IMR-90 (cell line): ENCODE measurements around the gene NCCRP1.

Experiments
- CEBPB ChIP-seq: IDR thresholded peaks from 2 replicates; pipeline ENCODE4 v1.6.1; 2012; ENCODE audit warnings: low read depth, low read length, improper control_type of control experiment
- MAFK ChIP-seq: IDR thresholded peaks from 2 replicates; pipeline ENCODE4 v1.6.1; 2012; ENCODE audit warnings: low read depth, low read length, improper control_type of control experiment
- MAZ ChIP-seq: IDR thresholded peaks from 2 replicates; pipeline ENCODE4 v1.6.1; 2012; ENCODE audit warnings: low read depth, mild to moderate bottlenecking, low read length, improper control_type of control experiment, moderate library complexity, borderline replicate concordance
- POLR2A ChIP-seq: IDR thresholded peaks from 2 replicates; pipeline ENCODE4 v1.6.1; 2012; ENCODE audit warnings: mild to moderate bottlenecking, low read depth, low read length
- RAD21 ChIP-seq: IDR thresholded peaks from 2 replicates; pipeline ENCODE4 v1.6.1; 2012; ENCODE audit warnings: low read length, improper control_type of control experiment
- RFX5 ChIP-seq: IDR thresholded peaks from 2 replicates; pipeline ENCODE4 v1.8.0; 2012; ENCODE audit warnings: low read depth, mild to moderate bottlenecking, low read length, moderate library complexity
- SMC3 ChIP-seq: fragments of 150-350 bp; IDR thresholded peaks from 2 replicates; pipeline ENCODE4 v1.6.1; 2016; ENCODE audit warnings: low read depth, mild to moderate bottlenecking, antibody characterized with exemption, low read length, moderate library complexity
- TF ChIP-seq, protein P1 (sequence below): conservative IDR thresholded peaks from 2 replicates; pipeline ENCODE4 v1.5.1; 2012; ENCODE audit warnings: mild to moderate bottlenecking, low read depth, low read length, improper control_type of control experiment
- TF ChIP-seq, protein P2 (sequence below): fragments of 150-350 bp; IDR thresholded peaks from 2 replicates; pipeline ENCODE4 v1.6.1; 2017; ENCODE audit warnings: mild to moderate bottlenecking, antibody characterized with exemption, low read length, low read depth
- TF ChIP-seq, protein P3 (sequence below): fragments of 150-350 bp; IDR thresholded peaks from 2 replicates; pipeline ENCODE4 v1.6.1; 2016; ENCODE audit warnings: low read depth, mild to moderate bottlenecking, low read length, moderate library complexity, borderline replicate concordance

DNA sequence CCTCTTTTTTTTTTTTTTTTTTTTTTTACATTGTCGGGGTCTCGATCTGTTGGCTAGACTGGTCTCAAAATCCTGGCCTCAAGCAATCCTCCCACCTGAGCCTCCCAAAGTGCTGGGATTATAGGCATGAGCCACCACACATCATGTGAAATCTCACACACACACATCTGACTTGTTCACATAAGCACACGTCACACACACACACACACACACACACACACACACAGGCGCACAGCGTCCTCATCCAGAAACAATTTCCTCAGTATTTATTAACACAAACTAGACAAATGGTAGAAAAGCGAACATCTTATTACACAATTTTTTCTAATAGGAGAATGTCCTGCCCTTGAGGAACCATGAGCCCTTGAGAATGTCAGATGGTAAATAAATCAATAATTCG, 12.4 kb downstream of the NCCRP1 start:
- TF ChIP-seq POLR2A (no peak), RAD21 (no peak), CEBPB (no peak), MAZ (no peak), MAFK (no peak), RFX5 (no peak), SMC3 (no peak)
- TF ChIP-seq, protein P1, sequence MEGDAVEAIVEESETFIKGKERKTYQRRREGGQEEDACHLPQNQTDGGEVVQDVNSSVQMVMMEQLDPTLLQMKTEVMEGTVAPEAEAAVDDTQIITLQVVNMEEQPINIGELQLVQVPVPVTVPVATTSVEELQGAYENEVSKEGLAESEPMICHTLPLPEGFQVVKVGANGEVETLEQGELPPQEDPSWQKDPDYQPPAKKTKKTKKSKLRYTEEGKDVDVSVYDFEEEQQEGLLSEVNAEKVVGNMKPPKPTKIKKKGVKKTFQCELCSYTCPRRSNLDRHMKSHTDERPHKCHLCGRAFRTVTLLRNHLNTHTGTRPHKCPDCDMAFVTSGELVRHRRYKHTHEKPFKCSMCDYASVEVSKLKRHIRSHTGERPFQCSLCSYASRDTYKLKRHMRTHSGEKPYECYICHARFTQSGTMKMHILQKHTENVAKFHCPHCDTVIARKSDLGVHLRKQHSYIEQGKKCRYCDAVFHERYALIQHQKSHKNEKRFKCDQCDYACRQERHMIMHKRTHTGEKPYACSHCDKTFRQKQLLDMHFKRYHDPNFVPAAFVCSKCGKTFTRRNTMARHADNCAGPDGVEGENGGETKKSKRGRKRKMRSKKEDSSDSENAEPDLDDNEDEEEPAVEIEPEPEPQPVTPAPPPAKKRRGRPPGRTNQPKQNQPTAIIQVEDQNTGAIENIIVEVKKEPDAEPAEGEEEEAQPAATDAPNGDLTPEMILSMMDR = no peak
- TF ChIP-seq, protein P2, sequence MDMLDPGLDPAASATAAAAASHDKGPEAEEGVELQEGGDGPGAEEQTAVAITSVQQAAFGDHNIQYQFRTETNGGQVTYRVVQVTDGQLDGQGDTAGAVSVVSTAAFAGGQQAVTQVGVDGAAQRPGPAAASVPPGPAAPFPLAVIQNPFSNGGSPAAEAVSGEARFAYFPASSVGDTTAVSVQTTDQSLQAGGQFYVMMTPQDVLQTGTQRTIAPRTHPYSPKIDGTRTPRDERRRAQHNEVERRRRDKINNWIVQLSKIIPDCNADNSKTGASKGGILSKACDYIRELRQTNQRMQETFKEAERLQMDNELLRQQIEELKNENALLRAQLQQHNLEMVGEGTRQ = no peak
- TF ChIP-seq, protein P3, sequence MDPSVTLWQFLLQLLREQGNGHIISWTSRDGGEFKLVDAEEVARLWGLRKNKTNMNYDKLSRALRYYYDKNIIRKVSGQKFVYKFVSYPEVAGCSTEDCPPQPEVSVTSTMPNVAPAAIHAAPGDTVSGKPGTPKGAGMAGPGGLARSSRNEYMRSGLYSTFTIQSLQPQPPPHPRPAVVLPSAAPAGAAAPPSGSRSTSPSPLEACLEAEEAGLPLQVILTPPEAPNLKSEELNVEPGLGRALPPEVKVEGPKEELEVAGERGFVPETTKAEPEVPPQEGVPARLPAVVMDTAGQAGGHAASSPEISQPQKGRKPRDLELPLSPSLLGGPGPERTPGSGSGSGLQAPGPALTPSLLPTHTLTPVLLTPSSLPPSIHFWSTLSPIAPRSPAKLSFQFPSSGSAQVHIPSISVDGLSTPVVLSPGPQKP = no peak
